GM23338 (cell line): ENCODE data around the gene ADGRV1. TPM values are rescaled to one million over a fixed set of nuclear protein-coding genes. Genes with fewer than 3 reads are reported as not detected.

Source experiments
- ATAC-seq: fragments of 200-7000 bp; cut with Tn5 transposase; 3 replicates; pipeline ENCODE4 v1.9.1; 2020
- DNase-seq: peaks from one replicate; pipeline ENCODE4 v3.0.0-alpha.2; 2015; ENCODE audit warnings: low spot score
- H2AFZ ChIP-seq: fragments of 200-600 bp; sonication (generic); 2 replicates; pipeline ENCODE4 v1.8.0; 2016; ENCODE audit warnings: antibody characterized with exemption, mild to moderate bottlenecking, moderate library complexity
- H3F3A ChIP-seq: fragments of 200-600 bp; sonication (generic); replicated peaks from 2 replicates; pipeline ENCODE4 v1.8.0; 2017; ENCODE audit warnings: antibody characterized with exemption, mixed run types, low read depth
- H3K27ac ChIP-seq: fragments of 200-600 bp; sonication (generic); 2 replicates; pipeline ENCODE4 v1.6.1; 2016; ENCODE audit warnings: low read depth
- H3K27me3 ChIP-seq: fragments of 200-600 bp; sonication (generic); 2 replicates; pipeline ENCODE4 v1.8.0; 2016; ENCODE audit warnings: mild to moderate bottlenecking, mixed run types, moderate library complexity; ENCODE audit not compliant: insufficient read depth
- H3K36me3 ChIP-seq: fragments of 200-600 bp; sonication (generic); 2 replicates; pipeline ENCODE4 v1.8.0; 2016; ENCODE audit warnings: mild to moderate bottlenecking; ENCODE audit not compliant: insufficient read depth
- H3K4me1 ChIP-seq: fragments of 200-600 bp; sonication (generic); 2 replicates; pipeline ENCODE4 v1.8.0; 2016; ENCODE audit warnings: mild to moderate bottlenecking, moderate library complexity; ENCODE audit not compliant: insufficient read depth
- H3K4me2 ChIP-seq: fragments of 200-600 bp; sonication (generic); 2 replicates; pipeline ENCODE4 v1.7.1; 2017; ENCODE audit warnings: mixed run types
- H3K4me3 ChIP-seq: fragments of 200-600 bp; sonication (generic); 2 replicates; pipeline ENCODE4 v1.6.1; 2016; ENCODE audit warnings: mixed run types
- H3K79me2 ChIP-seq: fragments of 200-600 bp; sonication (generic); replicated peaks from 2 replicates; pipeline ENCODE4 v1.8.0; 2017; ENCODE audit warnings: mild to moderate bottlenecking; ENCODE audit not compliant: insufficient read depth
- H3K9me2 ChIP-seq: fragments of 200-600 bp; sonication (generic); 2 replicates; pipeline ENCODE4 v1.8.0; 2017; ENCODE audit not compliant: insufficient read depth
- H4K20me1 ChIP-seq: fragments of 200-600 bp; sonication (generic); replicated peaks from 2 replicates; pipeline ENCODE4 v1.8.0; 2017; ENCODE audit warnings: mild to moderate bottlenecking; ENCODE audit not compliant: insufficient read depth
- H3K27ac Mint-ChIP-seq: 2 replicates; pipeline ENCODE4 v1.8.0; 2020; ENCODE audit warnings: inconsistent platforms, mild to moderate bottlenecking, moderate library complexity, mixed read lengths
- H3K27me3 Mint-ChIP-seq: 3 replicates; pipeline ENCODE4 v1.8.0; 2022; ENCODE audit warnings: low read depth, mild to moderate bottlenecking, moderate library complexity, mixed read lengths, inconsistent platforms; ENCODE audit not compliant: insufficient read depth, poor library complexity
- H3K36me3 Mint-ChIP-seq: 3 replicates; pipeline ENCODE4 v1.8.0; 2021; ENCODE audit warnings: low read depth, mild to moderate bottlenecking, inconsistent platforms, moderate library complexity, mixed read lengths
- H3K4me1 Mint-ChIP-seq: 3 replicates; pipeline ENCODE4 v1.8.0; 2020; ENCODE audit warnings: mild to moderate bottlenecking, inconsistent platforms, mixed read lengths
- H3K4me3 Mint-ChIP-seq: 3 replicates; pipeline ENCODE4 v1.8.0; 2021; ENCODE audit warnings: moderate library complexity, mild to moderate bottlenecking, inconsistent platforms, mixed read lengths
- H3K9me3 Mint-ChIP-seq: 3 replicates; pipeline ENCODE4 v1.8.0; 2020; ENCODE audit warnings: moderate library complexity, mild to moderate bottlenecking, inconsistent platforms, mixed read lengths
- EZH2phosphoT487 ChIP-seq: fragments of 200-600 bp; sonication (generic); IDR thresholded peaks from one replicate; pipeline ENCODE4 v1.8.1; 2018; ENCODE audit warnings: antibody characterized with exemption; ENCODE audit not compliant: unreplicated experiment
- JUNB ChIP-seq: IDR thresholded peaks from one replicate; pipeline ENCODE4 v1.6.1; 2016; ENCODE audit warnings: antibody characterized with exemption; ENCODE audit not compliant: unreplicated experiment
- NANOG ChIP-seq: IDR thresholded peaks from 2 replicates; pipeline ENCODE4 v1.6.1; 2016; ENCODE audit warnings: antibody characterized with exemption, borderline replicate concordance
- STAT1 ChIP-seq: IDR thresholded peaks from one replicate; pipeline ENCODE4 v1.6.1; 2016; ENCODE audit warnings: antibody characterized with exemption; ENCODE audit not compliant: unreplicated experiment
- ZNF331 ChIP-seq: fragments of 250-450 bp; sonication (Bioruptor Pico); IDR thresholded peaks from 2 replicates; pipeline ENCODE4 v1.5.0; 2020; ENCODE audit warnings: low read depth, mild to moderate bottlenecking, moderate library complexity
- polyA plus RNA-seq: library from polyadenylated mRNA; unstranded; fragments of >200 nt; fragmentation: Nextera tagmentation; extraction: Ambion mirVana; gene quantifications from 2 replicates; pipeline ENCODE4 v1.2.1, GENCODE V29; 2016
- total RNA-seq: library from RNA; depleted of rRNA; stranded (reverse); fragments of >200 nt; shearing (Covaris generic); gene quantifications from 2 replicates; pipeline ENCODE4 v1.2.3, GENCODE V29; 2014
- TF ChIP-seq, protein P1 (sequence below): fragments of 250-450 bp; sonication (Bioruptor Pico); IDR thresholded peaks from 2 replicates; pipeline ENCODE4 v1.5.0; 2020; ENCODE audit warnings: mild to moderate bottlenecking, moderate library complexity
- TF ChIP-seq, protein P2 (sequence below), 2 experiments: fragments of 200-600 bp in 1 of 2; sonication (generic) in 1 of 2; conservative IDR thresholded peaks; 2 replicates each; pipeline versions ENCODE4 v1.5.1 to v1.6.1; 2016 to 2017; ENCODE audit warnings: antibody characterized with exemption in 2 of 2, low read depth in 2 of 2, mild to moderate bottlenecking in 2 of 2, moderate library complexity in 1 of 2
- TF ChIP-seq, protein P3 (sequence below): IDR thresholded peaks from one replicate; pipeline ENCODE4 v1.6.1; 2018; ENCODE audit warnings: antibody characterized with exemption; ENCODE audit not compliant: unreplicated experiment
- TF ChIP-seq, protein P4 (sequence below): IDR thresholded peaks from 2 replicates; pipeline ENCODE4 v1.6.1; 2016; ENCODE audit warnings: antibody characterized with exemption

ADGRV1 gene
- total and polyA plus RNA-seq, 2 experiments from 2014 or later = 46.1 to 149 TPM

DNA sequence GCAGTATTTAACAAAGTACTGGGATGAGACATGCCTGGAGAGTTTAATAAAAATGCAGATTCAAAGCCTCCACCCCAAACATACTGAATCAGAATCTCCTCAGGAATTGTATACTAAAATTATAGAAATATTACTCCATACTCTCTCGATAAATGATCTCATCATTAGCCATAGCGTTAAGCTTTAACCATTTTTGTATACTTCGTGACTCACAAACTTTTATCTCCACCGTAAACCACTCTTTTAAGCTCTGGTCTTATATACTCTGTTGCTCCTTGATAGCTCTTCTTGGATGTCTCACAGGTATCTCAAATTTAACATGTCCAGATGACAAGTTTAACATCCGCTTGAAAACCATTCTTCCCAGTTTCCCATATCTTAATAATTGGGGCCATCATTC, 327.8 kb downstream of the ADGRV1 start (continued):
- TF ChIP-seq, protein P1, sequence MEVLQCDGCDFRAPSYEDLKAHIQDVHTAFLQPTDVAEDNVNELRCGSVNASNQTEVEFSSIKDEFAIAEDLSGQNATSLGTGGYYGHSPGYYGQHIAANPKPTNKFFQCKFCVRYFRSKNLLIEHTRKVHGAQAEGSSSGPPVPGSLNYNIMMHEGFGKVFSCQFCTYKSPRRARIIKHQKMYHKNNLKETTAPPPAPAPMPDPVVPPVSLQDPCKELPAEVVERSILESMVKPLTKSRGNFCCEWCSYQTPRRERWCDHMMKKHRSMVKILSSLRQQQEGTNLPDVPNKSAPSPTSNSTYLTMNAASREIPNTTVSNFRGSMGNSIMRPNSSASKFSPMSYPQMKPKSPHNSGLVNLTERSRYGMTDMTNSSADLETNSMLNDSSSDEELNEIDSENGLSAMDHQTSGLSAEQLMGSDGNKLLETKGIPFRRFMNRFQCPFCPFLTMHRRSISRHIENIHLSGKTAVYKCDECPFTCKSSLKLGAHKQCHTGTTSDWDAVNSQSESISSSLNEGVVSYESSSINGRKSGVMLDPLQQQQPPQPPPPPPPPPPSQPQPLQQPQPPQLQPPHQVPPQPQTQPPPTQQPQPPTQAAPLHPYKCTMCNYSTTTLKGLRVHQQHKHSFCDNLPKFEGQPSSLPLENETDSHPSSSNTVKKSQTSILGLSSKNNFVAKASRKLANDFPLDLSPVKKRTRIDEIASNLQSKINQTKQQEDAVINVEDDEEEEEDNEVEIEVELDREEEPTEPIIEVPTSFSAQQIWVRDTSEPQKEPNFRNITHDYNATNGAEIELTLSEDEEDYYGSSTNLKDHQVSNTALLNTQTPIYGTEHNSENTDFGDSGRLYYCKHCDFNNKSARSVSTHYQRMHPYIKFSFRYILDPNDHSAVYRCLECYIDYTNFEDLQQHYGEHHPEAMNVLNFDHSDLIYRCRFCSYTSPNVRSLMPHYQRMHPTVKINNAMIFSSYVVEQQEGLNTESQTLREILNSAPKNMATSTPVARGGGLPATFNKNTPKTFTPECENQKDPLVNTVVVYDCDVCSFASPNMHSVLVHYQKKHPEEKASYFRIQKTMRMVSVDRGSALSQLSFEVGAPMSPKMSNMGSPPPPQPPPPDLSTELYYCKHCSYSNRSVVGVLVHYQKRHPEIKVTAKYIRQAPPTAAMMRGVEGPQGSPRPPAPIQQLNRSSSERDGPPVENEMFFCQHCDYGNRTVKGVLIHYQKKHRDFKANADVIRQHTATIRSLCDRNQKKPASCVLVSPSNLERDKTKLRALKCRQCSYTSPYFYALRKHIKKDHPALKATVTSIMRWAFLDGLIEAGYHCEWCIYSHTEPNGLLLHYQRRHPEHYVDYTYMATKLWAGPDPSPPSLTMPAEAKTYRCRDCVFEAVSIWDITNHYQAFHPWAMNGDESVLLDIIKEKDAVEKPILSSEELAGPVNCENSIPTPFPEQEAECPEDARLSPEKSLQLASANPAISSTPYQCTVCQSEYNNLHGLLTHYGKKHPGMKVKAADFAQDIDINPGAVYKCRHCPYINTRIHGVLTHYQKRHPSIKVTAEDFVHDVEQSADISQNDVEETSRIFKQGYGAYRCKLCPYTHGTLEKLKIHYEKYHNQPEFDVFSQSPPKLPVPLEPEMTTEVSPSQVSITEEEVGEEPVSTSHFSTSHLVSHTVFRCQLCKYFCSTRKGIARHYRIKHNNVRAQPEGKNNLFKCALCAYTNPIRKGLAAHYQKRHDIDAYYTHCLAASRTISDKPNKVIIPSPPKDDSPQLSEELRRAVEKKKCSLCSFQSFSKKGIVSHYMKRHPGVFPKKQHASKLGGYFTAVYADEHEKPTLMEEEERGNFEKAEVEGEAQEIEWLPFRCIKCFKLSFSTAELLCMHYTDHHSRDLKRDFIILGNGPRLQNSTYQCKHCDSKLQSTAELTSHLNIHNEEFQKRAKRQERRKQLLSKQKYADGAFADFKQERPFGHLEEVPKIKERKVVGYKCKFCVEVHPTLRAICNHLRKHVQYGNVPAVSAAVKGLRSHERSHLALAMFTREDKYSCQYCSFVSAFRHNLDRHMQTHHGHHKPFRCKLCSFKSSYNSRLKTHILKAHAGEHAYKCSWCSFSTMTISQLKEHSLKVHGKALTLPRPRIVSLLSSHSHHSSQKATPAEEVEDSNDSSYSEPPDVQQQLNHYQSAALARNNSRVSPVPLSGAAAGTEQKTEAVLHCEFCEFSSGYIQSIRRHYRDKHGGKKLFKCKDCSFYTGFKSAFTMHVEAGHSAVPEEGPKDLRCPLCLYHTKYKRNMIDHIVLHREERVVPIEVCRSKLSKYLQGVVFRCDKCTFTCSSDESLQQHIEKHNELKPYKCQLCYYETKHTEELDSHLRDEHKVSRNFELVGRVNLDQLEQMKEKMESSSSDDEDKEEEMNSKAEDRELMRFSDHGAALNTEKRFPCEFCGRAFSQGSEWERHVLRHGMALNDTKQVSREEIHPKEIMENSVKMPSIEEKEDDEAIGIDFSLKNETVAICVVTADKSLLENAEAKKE (CRISPR knock-in tag) = no peak
- TF ChIP-seq, protein P2, sequence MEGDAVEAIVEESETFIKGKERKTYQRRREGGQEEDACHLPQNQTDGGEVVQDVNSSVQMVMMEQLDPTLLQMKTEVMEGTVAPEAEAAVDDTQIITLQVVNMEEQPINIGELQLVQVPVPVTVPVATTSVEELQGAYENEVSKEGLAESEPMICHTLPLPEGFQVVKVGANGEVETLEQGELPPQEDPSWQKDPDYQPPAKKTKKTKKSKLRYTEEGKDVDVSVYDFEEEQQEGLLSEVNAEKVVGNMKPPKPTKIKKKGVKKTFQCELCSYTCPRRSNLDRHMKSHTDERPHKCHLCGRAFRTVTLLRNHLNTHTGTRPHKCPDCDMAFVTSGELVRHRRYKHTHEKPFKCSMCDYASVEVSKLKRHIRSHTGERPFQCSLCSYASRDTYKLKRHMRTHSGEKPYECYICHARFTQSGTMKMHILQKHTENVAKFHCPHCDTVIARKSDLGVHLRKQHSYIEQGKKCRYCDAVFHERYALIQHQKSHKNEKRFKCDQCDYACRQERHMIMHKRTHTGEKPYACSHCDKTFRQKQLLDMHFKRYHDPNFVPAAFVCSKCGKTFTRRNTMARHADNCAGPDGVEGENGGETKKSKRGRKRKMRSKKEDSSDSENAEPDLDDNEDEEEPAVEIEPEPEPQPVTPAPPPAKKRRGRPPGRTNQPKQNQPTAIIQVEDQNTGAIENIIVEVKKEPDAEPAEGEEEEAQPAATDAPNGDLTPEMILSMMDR (conservative IDR thresholded peaks at IDR 0.05; ENCODE audit: low read depth in 2 of 2) = no peak
- TF ChIP-seq JUNB (no peak), STAT1 (no peak)

DNA sequence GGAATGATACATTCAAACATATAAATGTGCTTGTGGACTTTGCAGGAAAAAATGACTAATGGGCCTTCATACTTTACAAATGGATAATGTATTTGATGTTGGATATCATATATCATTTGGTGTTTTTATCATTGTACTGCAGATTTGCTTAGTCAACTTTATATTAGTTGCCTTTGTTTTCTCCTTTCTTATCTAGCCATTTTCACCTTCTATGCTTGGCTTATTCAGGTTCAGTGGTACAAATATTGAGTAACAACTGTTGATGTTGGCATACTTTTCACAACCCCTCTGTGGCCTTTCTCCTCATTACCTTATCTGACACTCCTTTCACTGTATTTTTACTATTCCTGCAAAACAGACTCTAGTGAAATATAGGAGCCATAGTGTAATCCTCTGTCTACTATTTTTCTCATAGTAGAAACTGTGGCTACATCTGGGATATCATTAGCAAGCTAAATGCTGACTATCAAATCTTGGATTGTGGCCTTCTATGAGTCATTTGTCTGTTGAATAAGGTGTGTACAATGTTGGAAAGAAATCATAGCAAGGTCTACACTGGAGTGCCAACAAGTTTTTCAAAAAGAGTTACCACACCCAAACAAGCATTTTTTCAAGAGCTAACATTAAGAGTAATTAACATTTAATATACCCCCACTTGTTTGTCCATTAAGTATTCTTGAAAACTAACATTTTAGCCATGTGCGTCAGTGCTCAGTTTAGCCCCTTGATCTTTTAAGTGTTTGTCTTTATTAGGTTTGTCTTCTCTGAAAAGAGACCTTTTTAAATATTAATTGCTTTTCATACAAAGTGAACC, 330.1 kb downstream of the ADGRV1 start:
- DNase-seq = no peak
- Mint-ChIP-seq H3K9me3 (no peaks in the 10 kb centered on the region), H3K4me1 (peaks cover 28% of the 10 kb centered on the region), H3K4me3 (no peak overlapping the region), H3K36me3 (no peaks in the 10 kb centered on the region), H3K27me3 (peaks cover 1% of the 10 kb centered on the region), H3K27ac (0 out of 2 replicates have a peak overlapping the region, but pooled peaks have one; percentile 1)
- H3K36me3 ChIP-seq = no peaks in the 10 kb centered on the region
- H3K4me2 ChIP-seq = 0 out of 2 replicates have a peak overlapping the region, but pooled peaks have one; percentile 11
- no peaks in the 10 kb centered on the region for H3K79me2 ChIP-seq
- H3K4me3 ChIP-seq = no peak overlapping the region
- no peaks in the 10 kb centered on the region for H3F3A ChIP-seq
- H2AFZ ChIP-seq = no peak overlapping the region
- H3K27ac ChIP-seq = no peak overlapping the region
- H3K4me1 ChIP-seq = peaks cover 17% of the 10 kb centered on the region
- H3K9me2 ChIP-seq = no peaks in the 10 kb centered on the region
- no peaks in the 10 kb centered on the region for H3K27me3 ChIP-seq
- TF ChIP-seq, protein P3, sequence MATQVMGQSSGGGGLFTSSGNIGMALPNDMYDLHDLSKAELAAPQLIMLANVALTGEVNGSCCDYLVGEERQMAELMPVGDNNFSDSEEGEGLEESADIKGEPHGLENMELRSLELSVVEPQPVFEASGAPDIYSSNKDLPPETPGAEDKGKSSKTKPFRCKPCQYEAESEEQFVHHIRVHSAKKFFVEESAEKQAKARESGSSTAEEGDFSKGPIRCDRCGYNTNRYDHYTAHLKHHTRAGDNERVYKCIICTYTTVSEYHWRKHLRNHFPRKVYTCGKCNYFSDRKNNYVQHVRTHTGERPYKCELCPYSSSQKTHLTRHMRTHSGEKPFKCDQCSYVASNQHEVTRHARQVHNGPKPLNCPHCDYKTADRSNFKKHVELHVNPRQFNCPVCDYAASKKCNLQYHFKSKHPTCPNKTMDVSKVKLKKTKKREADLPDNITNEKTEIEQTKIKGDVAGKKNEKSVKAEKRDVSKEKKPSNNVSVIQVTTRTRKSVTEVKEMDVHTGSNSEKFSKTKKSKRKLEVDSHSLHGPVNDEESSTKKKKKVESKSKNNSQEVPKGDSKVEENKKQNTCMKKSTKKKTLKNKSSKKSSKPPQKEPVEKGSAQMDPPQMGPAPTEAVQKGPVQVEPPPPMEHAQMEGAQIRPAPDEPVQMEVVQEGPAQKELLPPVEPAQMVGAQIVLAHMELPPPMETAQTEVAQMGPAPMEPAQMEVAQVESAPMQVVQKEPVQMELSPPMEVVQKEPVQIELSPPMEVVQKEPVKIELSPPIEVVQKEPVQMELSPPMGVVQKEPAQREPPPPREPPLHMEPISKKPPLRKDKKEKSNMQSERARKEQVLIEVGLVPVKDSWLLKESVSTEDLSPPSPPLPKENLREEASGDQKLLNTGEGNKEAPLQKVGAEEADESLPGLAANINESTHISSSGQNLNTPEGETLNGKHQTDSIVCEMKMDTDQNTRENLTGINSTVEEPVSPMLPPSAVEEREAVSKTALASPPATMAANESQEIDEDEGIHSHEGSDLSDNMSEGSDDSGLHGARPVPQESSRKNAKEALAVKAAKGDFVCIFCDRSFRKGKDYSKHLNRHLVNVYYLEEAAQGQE = no peak
- TF ChIP-seq NANOG (peak; percentile 10; the same call in 1 of the 2 replicates), EZH2phosphoT487 (no peak), ZNF331 (CRISPR knock-in tag) (no peak)
- TF ChIP-seq, protein P4, sequence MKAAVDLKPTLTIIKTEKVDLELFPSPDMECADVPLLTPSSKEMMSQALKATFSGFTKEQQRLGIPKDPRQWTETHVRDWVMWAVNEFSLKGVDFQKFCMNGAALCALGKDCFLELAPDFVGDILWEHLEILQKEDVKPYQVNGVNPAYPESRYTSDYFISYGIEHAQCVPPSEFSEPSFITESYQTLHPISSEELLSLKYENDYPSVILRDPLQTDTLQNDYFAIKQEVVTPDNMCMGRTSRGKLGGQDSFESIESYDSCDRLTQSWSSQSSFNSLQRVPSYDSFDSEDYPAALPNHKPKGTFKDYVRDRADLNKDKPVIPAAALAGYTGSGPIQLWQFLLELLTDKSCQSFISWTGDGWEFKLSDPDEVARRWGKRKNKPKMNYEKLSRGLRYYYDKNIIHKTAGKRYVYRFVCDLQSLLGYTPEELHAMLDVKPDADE = no peak
- no peaks in the 10 kb centered on the region for H4K20me1 ChIP-seq
- ATAC-seq = no peak
